Activated CD4-positive, alpha-beta memory T cell treated with anti-CD3 and anti-CD28 coated beads for 36 hours (primary cell): ENCODE results near the gene HAUS5. TPM values are rescaled to one million over a fixed set of nuclear protein-coding genes. Genes with fewer than 3 reads are reported as not detected.
"Not testable (repeated sequence)": the region's sequence is repeated elsewhere in the genome, so short reads cannot be mapped to it uniquely, and the experiment has no call there.

Experiments
- CTCF ChIA-PET: fragments of 350-600 bp; sonication (Branson Sonifier 250); formaldehyde crosslinking; loops from one replicate; lab custom pipeline; 2021; ENCODE audit warnings: antibody characterized with exemption, inconsistent platforms; lab: Charles Lee
- POLR2A ChIA-PET: fragments of 350-600 bp; sonication (Branson Sonifier 250); formaldehyde crosslinking; loops from one replicate; lab custom pipeline; 2021; ENCODE audit warnings: antibody characterized with exemption; lab: Charles Lee
- DNase-seq: peaks from one replicate; pipeline ENCODE4 v3.0.0-alpha.2; 2020
- H3K27ac Mint-ChIP-seq: one replicate; pipeline ENCODE4 v1.8.0; 2021; ENCODE audit warnings: mixed read lengths
- H3K27me3 Mint-ChIP-seq: one replicate; pipeline ENCODE4 v1.8.0; 2021; ENCODE audit warnings: mixed read lengths
- H3K36me3 Mint-ChIP-seq: one replicate; pipeline ENCODE4 v1.8.0; 2021; ENCODE audit warnings: mixed read lengths
- H3K4me1 Mint-ChIP-seq: one replicate; pipeline ENCODE4 v1.8.0; 2021; ENCODE audit warnings: low read depth, mixed read lengths
- H3K4me3 Mint-ChIP-seq: one replicate; pipeline ENCODE4 v1.8.0; 2021; ENCODE audit warnings: mild to moderate bottlenecking, mixed read lengths
- H3K9me3 Mint-ChIP-seq: one replicate; pipeline ENCODE4 v1.8.0; 2021; ENCODE audit warnings: mixed read lengths
- intact Hi-C: fragments of 100-400 bp; cut with micrococcal nuclease; formaldehyde crosslinking; loops from one replicate; pipeline ENCODE4 v1.15.1; 2023
- total RNA-seq, 2 experiments: library from RNA; stranded (reverse); gene quantifications; one replicate each; pipeline ENCODE4 v1.2.3, GENCODE V29; 2021

Gene HAUS5
- total RNA-seq, 2 experiments from 2014 or later = 36.6 to 43.1 TPM

DNA sequence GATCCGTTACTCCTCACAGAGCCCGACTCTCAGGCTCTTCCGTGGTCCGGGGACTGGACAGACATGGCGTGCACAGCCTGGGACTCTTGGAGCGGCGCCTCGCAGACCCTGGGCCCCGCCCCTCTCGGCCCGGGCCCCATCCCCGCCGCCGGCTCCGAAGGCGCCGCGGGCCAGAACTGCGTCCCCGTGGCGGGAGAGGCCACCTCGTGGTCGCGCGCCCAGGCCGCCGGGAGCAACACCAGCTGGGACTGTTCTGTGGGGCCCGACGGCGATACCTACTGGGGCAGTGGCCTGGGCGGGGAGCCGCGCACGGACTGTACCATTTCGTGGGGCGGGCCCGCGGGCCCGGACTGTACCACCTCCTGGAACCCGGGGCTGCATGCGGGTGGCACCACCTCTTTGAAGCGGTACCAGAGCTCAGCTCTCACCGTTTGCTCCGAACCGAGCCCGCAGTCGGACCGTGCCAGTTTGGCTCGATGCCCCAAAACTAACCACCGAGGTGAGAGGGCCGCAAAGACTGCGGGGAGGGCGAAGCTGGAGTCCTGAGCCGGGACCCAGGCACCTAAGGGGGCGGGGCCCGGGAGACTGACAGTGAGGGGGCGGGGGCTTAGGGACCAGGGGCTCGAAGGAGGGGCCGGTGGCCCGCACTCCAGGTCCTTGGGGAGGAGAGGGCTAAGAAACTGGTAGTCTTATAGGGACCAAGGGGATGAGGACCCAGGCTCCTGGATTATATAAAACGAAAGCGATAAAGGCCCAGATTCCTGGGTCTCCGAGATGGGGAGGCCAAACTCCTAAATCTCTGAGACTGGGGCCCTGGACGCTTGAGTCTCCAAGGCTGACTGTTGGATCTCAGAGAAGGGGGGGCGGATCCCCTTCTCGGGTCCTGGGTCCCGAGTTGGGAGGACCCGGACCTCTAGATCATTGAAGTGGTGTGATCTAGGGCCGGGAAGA, 31.0 kb downstream of the HAUS5 start:
- DNase-seq = peak; percentile 88
- no peaks in the 10 kb centered on the region for H3K9me3 Mint-ChIP-seq
- POLR2A ChIA-PET = interaction anchor here (0.8 to 2.5 kb wide), 7 partner anchors 12 to 131 kb away, joined by 3 to 14 read pairs (median 4); partner anchors contain the start of gene HAUS5
- H3K4me3 Mint-ChIP-seq = peak overlapping the region; percentile 80
- H3K27me3 Mint-ChIP-seq = no peaks in the 10 kb centered on the region
- intact Hi-C loops = loop anchor here (1.0 to 10.0 kb wide), 6 partner anchors 15 to 491 kb away; partner anchors contain the start of genes HAUS5, IGFLR1, LIN37 and PSENEN
- peaks cover 32% of the 10 kb centered on the region for H3K4me1 Mint-ChIP-seq
- peaks cover 4% of the 10 kb centered on the region for H3K36me3 Mint-ChIP-seq
- CTCF ChIA-PET = interaction anchor here (0.8 to 1.2 kb wide), 3 partner anchors 31 to 133 kb away, joined by 3 to 5 read pairs (median 3); partner anchors contain the start of gene HAUS5
- H3K27ac Mint-ChIP-seq = peak overlapping the region; percentile 78

DNA sequence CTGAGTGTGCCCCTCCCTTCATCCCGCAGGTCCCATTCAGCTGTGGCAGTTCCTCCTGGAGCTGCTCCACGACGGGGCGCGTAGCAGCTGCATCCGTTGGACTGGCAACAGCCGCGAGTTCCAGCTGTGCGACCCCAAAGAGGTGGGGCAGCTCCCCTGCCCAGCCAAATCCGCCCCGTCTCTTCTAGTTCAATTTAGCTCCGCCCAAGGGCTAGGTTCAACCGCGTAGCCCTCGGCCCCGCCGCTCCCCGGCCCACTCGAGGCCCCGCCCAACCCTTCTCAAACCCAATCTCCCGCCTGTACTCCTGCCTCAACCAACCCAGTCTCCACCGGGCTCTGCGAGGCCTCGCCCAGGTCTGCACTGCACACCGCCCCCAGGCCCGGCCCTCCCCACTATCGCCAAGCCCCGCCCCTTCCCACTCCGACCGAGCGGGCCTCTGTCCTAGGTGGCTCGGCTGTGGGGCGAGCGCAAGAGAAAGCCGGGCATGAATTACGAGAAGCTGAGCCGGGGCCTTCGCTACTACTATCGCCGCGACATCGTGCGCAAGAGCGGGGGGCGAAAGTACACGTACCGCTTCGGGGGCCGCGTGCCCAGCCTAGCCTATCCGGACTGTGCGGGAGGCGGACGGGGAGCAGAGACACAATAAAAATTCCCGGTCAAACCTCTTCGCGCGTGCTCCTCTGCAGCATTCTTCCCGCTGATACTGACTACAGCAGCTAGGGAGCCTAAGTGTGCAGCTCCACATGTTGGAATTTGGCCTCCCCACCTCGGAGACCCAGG, 31.9 kb downstream of the HAUS5 start:
- Mint-ChIP-seq H3K4me1 (peaks cover 38% of the 10 kb centered on the region), H3K4me3 (peak overlapping the region; percentile 80), H3K9me3 (no peaks in the 10 kb centered on the region), H3K27ac (peak overlapping the region; percentile 63), H3K36me3 (peaks cover 4% of the 10 kb centered on the region), H3K27me3 (no peaks in the 10 kb centered on the region)
- ChIA-PET CTCF (interaction anchor here (0.8 to 1.2 kb wide), 2 partner anchors 96 to 134 kb away, joined by 3 to 5 read pairs; no protein-coding TSS in a partner anchor), POLR2A (interaction anchor here (0.5 to 2.5 kb wide), 7 partner anchors 13 to 130 kb away, joined by 3 to 14 read pairs (median 3); partner anchors contain the start of gene HAUS5)
- intact Hi-C loops = loop anchor here (1.0 to 10.0 kb wide), 6 partner anchors 16 to 490 kb away; partner anchors contain the start of genes HAUS5, IGFLR1, LIN37 and PSENEN
- peak; percentile 99 for DNase-seq

DNA sequence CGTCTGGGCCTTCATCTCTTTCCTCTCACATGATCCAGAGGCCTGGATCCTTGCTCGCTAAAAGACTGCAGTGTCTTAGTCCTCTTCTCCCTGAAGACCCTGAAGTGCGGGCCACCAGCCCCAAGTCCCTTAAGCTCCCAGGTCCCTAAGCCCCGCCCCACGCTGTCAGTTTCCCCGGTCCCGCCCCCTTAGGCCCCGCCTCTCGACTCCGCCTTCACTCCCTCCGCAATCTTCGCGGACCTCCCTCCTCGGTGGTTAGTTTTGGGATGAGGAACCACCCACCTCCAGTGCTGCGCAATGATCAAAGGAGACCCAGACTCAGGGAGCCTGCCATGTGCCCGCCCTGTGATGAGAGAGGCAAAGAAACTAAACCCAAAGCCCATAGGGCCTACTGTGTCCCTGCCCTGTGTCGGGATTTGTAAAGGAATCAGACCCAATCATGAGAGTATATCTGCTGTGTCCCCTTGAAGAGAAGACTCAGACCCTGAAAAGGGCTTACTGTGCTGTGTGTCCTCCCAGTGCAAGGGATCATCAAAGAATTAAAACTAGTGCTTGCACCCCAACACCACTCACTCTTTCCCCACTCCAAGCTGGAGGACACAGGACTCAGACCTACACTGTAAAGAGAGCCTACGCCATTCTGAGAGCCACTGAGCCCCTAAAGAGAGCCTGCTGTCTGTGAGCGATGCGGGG, 32.6 kb downstream of the HAUS5 start:
- no peaks in the 10 kb centered on the region for H3K9me3 Mint-ChIP-seq
- peak overlapping the region; percentile 63 for H3K27ac Mint-ChIP-seq
- intact Hi-C loops = loop anchor here (1.0 to 10.0 kb wide), 6 partner anchors 17 to 490 kb away; partner anchors contain the start of genes HAUS5, IGFLR1, LIN37 and PSENEN
- H3K4me1 Mint-ChIP-seq = peaks cover 39% of the 10 kb centered on the region
- CTCF ChIA-PET = no interaction called here
- no peaks in the 10 kb centered on the region for H3K27me3 Mint-ChIP-seq
- peaks cover 4% of the 10 kb centered on the region for H3K36me3 Mint-ChIP-seq
- POLR2A ChIA-PET = interaction anchor here (0.5 to 2.5 kb wide), 2 partner anchors 32 to 57 kb away, joined by 3 to 14 read pairs; partner anchors contain the start of gene HAUS5
- peak overlapping the region; percentile 80 for H3K4me3 Mint-ChIP-seq
- DNase-seq = peak; percentile 91

GRCh38 chr19:35645680-35646511, 33.4 kb downstream of the HAUS5 start:
- POLR2A ChIA-PET = interaction anchor here (2.5 kb wide), 1 partner anchor 33 kb away, joined by 14 read pairs; the partner anchor contains the start of gene HAUS5
- no peak for DNase-seq
- Mint-ChIP-seq H3K9me3 (no peaks in the 10 kb centered on the region), H3K4me3 (no peak overlapping the region), H3K27me3 (no peaks in the 10 kb centered on the region), H3K36me3 (peaks cover 6% of the 10 kb centered on the region), H3K27ac (peak overlapping the region; percentile 10), H3K4me1 (peaks cover 45% of the 10 kb centered on the region)
- CTCF ChIA-PET = no interaction called here
- intact Hi-C loops = loop anchor here (2.0 to 10.0 kb wide), 4 partner anchors 33 to 489 kb away; partner anchors contain the start of genes HAUS5, IGFLR1, LIN37 and PSENEN

- peak; percentile 96 for DNase-seq
- CTCF ChIA-PET = interaction anchor here (0.6 to 1.4 kb wide), 12 partner anchors 9 to 283 kb away, joined by 3 to 10 read pairs (median 4); no protein-coding TSS in a partner anchor
- intact Hi-C loops = loop anchor here (1.0 to 10.0 kb wide), 4 partner anchors 25 to 487 kb away; partner anchors contain the start of genes IGFLR1, LIN37, PSENEN and THAP8
- Mint-ChIP-seq H3K27me3 (no peaks in the 10 kb centered on the region), H3K9me3 (no peaks in the 10 kb centered on the region), H3K4me3 (peak within 1 kb of the TSS; percentile 97), H3K4me1 (peaks cover 37% of the 10 kb centered on the region), H3K36me3 (peaks cover 15% of the 10 kb centered on the region), H3K27ac (peak within 1 kb of the TSS; percentile 85)
- POLR2A ChIA-PET = interaction anchor here (0.5 to 1.2 kb wide), 9 partner anchors 9 to 569 kb away, joined by 3 to 9 read pairs (median 3); partner anchors contain the start of gene LIN37
Measured at GRCh38 chr19:35648017-35648961, 35.8 kb downstream of the HAUS5 start, which contains the start of gene COX6B1. COX6B1 (plus strand) TSS chr19:35648323; CDS start chr19:35651244, 2,921 bp downstream.

DNA sequence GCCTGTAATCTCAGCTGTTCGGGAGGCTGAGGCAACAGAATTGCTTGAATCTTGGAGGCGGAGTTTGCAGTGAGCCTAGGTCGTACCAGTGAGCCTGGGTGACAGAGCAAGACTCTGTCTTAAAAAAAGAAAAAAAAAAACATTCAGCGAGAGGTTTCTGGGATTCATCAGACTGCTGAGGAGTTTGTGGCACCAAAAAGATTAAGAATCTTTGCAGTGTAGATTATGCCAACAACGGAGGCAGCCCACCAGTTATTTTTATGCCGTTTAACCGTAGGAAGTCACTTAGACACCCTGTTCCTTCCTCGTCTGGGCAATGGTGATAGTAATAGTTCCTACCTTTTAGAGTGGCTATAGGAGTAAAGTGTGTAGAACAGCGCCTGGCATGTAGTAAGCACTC, 38.0 kb downstream of the HAUS5 start:
- POLR2A ChIA-PET = no interaction called here

GRCh38 chr19:35654828-35655227, 42.3 kb downstream of the HAUS5 start:
- peaks cover 39% of the 10 kb centered on the region for H3K36me3 Mint-ChIP-seq
- POLR2A ChIA-PET, H3K27me3 Mint-ChIP-seq, DNase-seq, H3K27ac Mint-ChIP-seq, H3K4me3 Mint-ChIP-seq, CTCF ChIA-PET, H3K9me3 Mint-ChIP-seq, intact Hi-C loops: not testable (repeated sequence)
- H3K4me1 Mint-ChIP-seq = peaks cover 13% of the 10 kb centered on the region

More for the DNA sequence above, 38.0 kb downstream of the HAUS5 start:
- peaks cover 24% of the 10 kb centered on the region for H3K4me1 Mint-ChIP-seq
- CTCF ChIA-PET = no interaction called here
- DNase-seq = no peak
- H3K27ac Mint-ChIP-seq = no peak overlapping the region
- H3K27me3 Mint-ChIP-seq = no peaks in the 10 kb centered on the region
- no peak overlapping the region for H3K4me3 Mint-ChIP-seq
- peaks cover 28% of the 10 kb centered on the region for H3K36me3 Mint-ChIP-seq
- intact Hi-C loops = no loop called here
- H3K9me3 Mint-ChIP-seq = no peaks in the 10 kb centered on the region

- Mint-ChIP-seq H3K27ac (no peak overlapping the region), H3K36me3 (peaks cover 41% of the 10 kb centered on the region), H3K4me3 (no peak overlapping the region), H3K4me1 (peaks cover 9% of the 10 kb centered on the region), H3K27me3 (no peaks in the 10 kb centered on the region), H3K9me3 (no peaks in the 10 kb centered on the region)
- CTCF ChIA-PET = interaction anchor here (0.6 to 0.7 kb wide), 2 partner anchors 40 to 644 kb away, joined by 4 to 5 read pairs; no protein-coding TSS in a partner anchor
- POLR2A ChIA-PET = no interaction called here
- DNase-seq = no peak
- intact Hi-C loops = no loop called here
Measured at GRCh38 chr19:35655600-35655999, 43.1 kb downstream of the HAUS5 start.

DNA sequence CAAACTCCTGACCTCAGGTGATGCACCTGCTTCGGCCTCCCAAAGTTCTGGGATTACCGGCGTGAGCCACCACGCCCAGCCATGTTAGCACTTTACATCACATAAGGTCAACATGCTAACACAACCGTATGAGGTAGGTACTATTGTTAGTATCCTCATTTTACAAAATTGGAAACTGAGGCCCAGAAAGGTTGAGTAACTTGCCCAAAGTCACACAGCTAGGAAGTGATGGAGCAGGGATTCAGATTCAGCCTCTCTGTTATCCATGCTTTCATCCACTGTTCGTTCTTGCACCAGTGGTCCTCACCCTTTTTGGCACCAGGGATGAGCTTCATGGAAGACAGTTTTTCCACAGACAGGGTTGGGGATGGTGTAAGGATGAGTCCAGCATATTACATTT, 44.2 kb downstream of the HAUS5 start:
- no peak for DNase-seq
- Mint-ChIP-seq H3K4me1 (peaks cover under 1% of the 10 kb centered on the region), H3K27ac (no peak overlapping the region), H3K27me3 (no peaks in the 10 kb centered on the region), H3K36me3 (peaks cover 37% of the 10 kb centered on the region), H3K9me3 (no peaks in the 10 kb centered on the region), H3K4me3 (no peak overlapping the region)
- intact Hi-C loops = no loop called here
- POLR2A ChIA-PET = interaction anchor here (0.6 to 2.1 kb wide), 2 partner anchors 13 to 229 kb away, joined by 3 to 5 read pairs; no protein-coding TSS in a partner anchor
- CTCF ChIA-PET = interaction anchor here (1.2 kb wide), 1 partner anchor 9 kb away, joined by 5 read pairs; the partner anchor contains the start of gene COX6B1
